ENCODE measurements around the gene CASP5. TPM values are rescaled to one million over a fixed set of nuclear protein-coding genes. Genes with fewer than 3 reads are reported as not detected.
"Not testable (repeated sequence)": the region's sequence is repeated elsewhere in the genome, so short reads cannot be mapped to it uniquely, and the experiment has no call there.

The CASP5 gene
- total RNA-seq, 6 experiments from 2014 or later = not detected

GRCh38 chr11:105034813-105035620, 12.0 kb upstream of the CASP5 start, which contains the start of gene CASP1:
CASP1 (minus strand) TSS chr11:105035144; CDS start chr11:105035113, 31 bp downstream.
- Mint-ChIP-seq H3K4me1 (ENCODE audit: low read depth) (peaks cover 40% of the 10 kb centered on the region), H3K9me3 (peaks cover 5% of the 10 kb centered on the region; the same call in 1 of the 2 replicates), H3K27me3 (ENCODE audit: insufficient read depth) (peaks cover 2% of the 10 kb centered on the region; the same call in 1 of the 2 replicates), H3K36me3 (ENCODE audit: low read depth) (peaks cover 2% of the 10 kb centered on the region; the same call in 1 of the 2 replicates), H3K4me3 (peak within 1 kb of the TSS; percentile 90), H3K27ac (peak within 1 kb of the TSS; percentile 93)
- DNase-seq = peak; percentile 75
- no peak for TF ChIP-seq CTCF (IDR thresholded peaks at IDR 0.05)

GRCh38 chr11:105034388-105034787, 11.4 kb upstream of the CASP5 start:
- H3K27ac Mint-ChIP-seq = peak overlapping the region; percentile 93
- DNase-seq; H3K36me3 Mint-ChIP-seq (ENCODE audit: low read depth); H3K27me3 Mint-ChIP-seq (ENCODE audit: insufficient read depth); H3K9me3 Mint-ChIP-seq: not testable (repeated sequence)
- H3K4me1 Mint-ChIP-seq (ENCODE audit: low read depth) = peaks cover 40% of the 10 kb centered on the region
- peak overlapping the region; percentile 90 for H3K4me3 Mint-ChIP-seq

GRCh38 chr11:105033781-105034180, 10.8 kb upstream of the CASP5 start:
- H3K36me3 Mint-ChIP-seq (ENCODE audit: low read depth) = peaks cover 8% of the 10 kb centered on the region; the same call in 1 of the 2 replicates
- H3K27ac Mint-ChIP-seq = peak overlapping the region; percentile 93; the same call in 1 of the 2 replicates
- H3K9me3 Mint-ChIP-seq = peaks cover 5% of the 10 kb centered on the region; the same call in 1 of the 2 replicates
- H3K4me3 Mint-ChIP-seq = peak overlapping the region; percentile 90
- DNase-seq = no peak
- peaks cover 2% of the 10 kb centered on the region; the same call in 1 of the 2 replicates for H3K27me3 Mint-ChIP-seq (ENCODE audit: insufficient read depth)
- TF ChIP-seq CTCF (IDR thresholded peaks at IDR 0.05) = no peak
- H3K4me1 Mint-ChIP-seq (ENCODE audit: low read depth) = peaks cover 40% of the 10 kb centered on the region

GRCh38 chr11:105033343-105033742, 10.4 kb upstream of the CASP5 start:
- peaks cover 8% of the 10 kb centered on the region; the same call in 1 of the 2 replicates for H3K36me3 Mint-ChIP-seq (ENCODE audit: low read depth)
- DNase-seq = no peak
- no peak overlapping the region; the same call in 1 of the 2 replicates for H3K27ac Mint-ChIP-seq

GRCh38 chr11:105032495-105032894, 9.5 kb upstream of the CASP5 start:
- H3K9me3 Mint-ChIP-seq = no peaks in the 10 kb centered on the region
- H3K36me3 Mint-ChIP-seq (ENCODE audit: low read depth) = peaks cover 8% of the 10 kb centered on the region; the same call in 1 of the 2 replicates
- H3K4me1 Mint-ChIP-seq (ENCODE audit: low read depth) = peaks cover 40% of the 10 kb centered on the region
- no peak overlapping the region for H3K4me3 Mint-ChIP-seq
- no peak overlapping the region for H3K27ac Mint-ChIP-seq
- H3K27me3 Mint-ChIP-seq (ENCODE audit: insufficient read depth) = peaks cover 2% of the 10 kb centered on the region; the same call in 1 of the 2 replicates
- TF ChIP-seq CTCF (IDR thresholded peaks at IDR 0.05) = no peak
- no peak for DNase-seq

More at GRCh38 chr11:105033343-105033742, 10.4 kb upstream of the CASP5 start:
- H3K4me1 Mint-ChIP-seq (ENCODE audit: low read depth) = peaks cover 40% of the 10 kb centered on the region
- H3K4me3 Mint-ChIP-seq = peak overlapping the region; percentile 52; the same call in 1 of the 2 replicates
- peaks cover 5% of the 10 kb centered on the region; the same call in 1 of the 2 replicates for H3K9me3 Mint-ChIP-seq
- peaks cover 2% of the 10 kb centered on the region; the same call in 1 of the 2 replicates for H3K27me3 Mint-ChIP-seq (ENCODE audit: insufficient read depth)
- no peak for TF ChIP-seq CTCF (IDR thresholded peaks at IDR 0.05)

- peaks cover 22% of the 10 kb centered on the region for H3K36me3 Mint-ChIP-seq (ENCODE audit: low read depth)
- H3K27me3 Mint-ChIP-seq (ENCODE audit: insufficient read depth) = no peaks in the 10 kb centered on the region
- no peak overlapping the region for H3K4me3 Mint-ChIP-seq
- no peak overlapping the region for H3K27ac Mint-ChIP-seq
- DNase-seq = no peak
- TF ChIP-seq CTCF (IDR thresholded peaks at IDR 0.05) = no peak
- peaks cover 15% of the 10 kb centered on the region; the same call in 1 of the 2 replicates for H3K4me1 Mint-ChIP-seq (ENCODE audit: low read depth)
- no peaks in the 10 kb centered on the region for H3K9me3 Mint-ChIP-seq
These were observed 4.7 kb upstream of the CASP5 start for GRCh38 chr11:105027678-105028077.
